Measurements from ENCODE around the gene CCDC192. TPM values are rescaled to one million over a fixed set of nuclear protein-coding genes. Genes with fewer than 3 reads are reported as not detected.
"Not testable (repeated sequence)": the region's sequence is repeated elsewhere in the genome, so short reads cannot be mapped to it uniquely, and the experiment has no call there.

The CCDC192 gene
- polyA plus RNA-seq, 1 donor from 2014 or later: not detected

DNA sequence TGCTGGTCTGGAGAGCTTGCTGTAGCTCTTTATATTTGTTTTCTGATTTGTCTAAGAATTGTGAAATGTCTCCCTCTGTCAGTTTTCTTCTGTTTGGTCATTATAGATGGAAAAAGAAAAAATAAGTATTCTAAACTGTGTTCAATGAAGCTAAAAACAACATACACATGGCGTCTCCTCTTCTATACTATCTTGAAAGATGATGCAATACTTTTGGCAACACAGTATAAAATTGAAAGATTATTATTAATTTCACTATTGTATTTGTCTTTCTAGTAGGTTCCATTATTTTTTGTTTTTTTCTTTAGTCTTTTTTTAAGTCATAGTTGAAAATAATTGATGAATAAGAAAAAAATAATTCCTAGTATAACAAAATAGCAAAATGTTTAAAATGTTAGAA lies 22.5 kb downstream of the CCDC192 start:
- no peaks in the 10 kb centered on the region for H3F3A ChIP-seq (ENCODE audit: insufficient read depth, low read length, poor library complexity, severe bottlenecking)
- H3K36me3 ChIP-seq (ENCODE audit: insufficient read depth, low read length): no peaks in the 10 kb centered on the region
- H3K4me3 ChIP-seq (ENCODE audit: low read length): no peak overlapping the region
- H3K79me2 ChIP-seq (replicated peaks; ENCODE audit: insufficient read depth, low read length): no peaks in the 10 kb centered on the region
- no peak overlapping the region for H3K9ac ChIP-seq (ENCODE audit: low read length)
- H3K9me3 ChIP-seq (ENCODE audit: low read length): peaks cover 1% of the 10 kb centered on the region
- H2AFZ ChIP-seq (ENCODE audit: low read depth, low read length): no peak overlapping the region
- H3K9me2 ChIP-seq (ENCODE audit: insufficient read depth, low read length): no peaks in the 10 kb centered on the region
- no peaks in the 10 kb centered on the region for H3K27me3 ChIP-seq (ENCODE audit: insufficient read depth, low read depth, low read length)
- H3K27ac ChIP-seq (ENCODE audit: low read length): no peak overlapping the region
- TF ChIP-seq MXI1 (conservative IDR thresholded peaks at IDR 0.05; ENCODE audit: poor library complexity, severe bottlenecking) (no peak), SMC3 (conservative IDR thresholded peaks at IDR 0.05; ENCODE audit: poor library complexity) (no peak)
- no peaks in the 10 kb centered on the region for H4K20me1 ChIP-seq (ENCODE audit: insufficient read depth)
- no peak overlapping the region for H3K4me2 ChIP-seq (ENCODE audit: low read length)

DNA sequence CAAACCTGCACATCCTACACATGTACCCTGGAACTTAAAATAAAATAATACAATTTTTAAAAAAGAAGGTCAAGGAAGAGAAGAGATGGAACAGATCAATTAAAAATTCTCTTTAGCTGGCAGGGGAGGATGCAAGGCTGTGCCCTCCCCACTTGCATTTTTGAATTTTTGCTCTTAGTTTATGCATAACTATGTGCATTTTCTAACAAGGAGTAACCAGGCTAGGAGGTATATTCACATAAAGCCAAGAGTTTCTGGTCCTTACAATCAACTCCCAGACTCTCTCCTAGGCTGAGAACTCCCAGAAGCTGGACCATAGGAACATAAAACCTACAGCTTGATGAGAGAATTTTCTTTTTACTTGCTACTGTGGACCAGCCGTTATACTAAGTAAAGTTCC lies 29.8 kb downstream of the CCDC192 start:
- Histone ChIP-seq H3K79me2 (replicated peaks; ENCODE audit: insufficient read depth, low read length) (no peaks in the 10 kb centered on the region), H3K9me3 (ENCODE audit: low read length) (no peaks in the 10 kb centered on the region), H3K4me3 (ENCODE audit: low read length) (no peak overlapping the region), H2AFZ (ENCODE audit: low read depth, low read length) (no peak overlapping the region), H4K20me1 (ENCODE audit: insufficient read depth) (no peaks in the 10 kb centered on the region), H3K27me3 (ENCODE audit: insufficient read depth, low read depth, low read length) (no peaks in the 10 kb centered on the region), H3K27ac (ENCODE audit: low read length) (no peak overlapping the region), H3F3A (ENCODE audit: insufficient read depth, low read length, poor library complexity, severe bottlenecking) (no peaks in the 10 kb centered on the region), H3K9me2 (ENCODE audit: insufficient read depth, low read length) (no peaks in the 10 kb centered on the region), H3K9ac (ENCODE audit: low read length) (no peak overlapping the region), H3K36me3 (ENCODE audit: insufficient read depth, low read length) (no peaks in the 10 kb centered on the region), H3K4me2 (ENCODE audit: low read length) (no peak overlapping the region)
- TF ChIP-seq TAF1 (IDR thresholded peaks at IDR 0.05; ENCODE audit: low read depth): no peak

DNA sequence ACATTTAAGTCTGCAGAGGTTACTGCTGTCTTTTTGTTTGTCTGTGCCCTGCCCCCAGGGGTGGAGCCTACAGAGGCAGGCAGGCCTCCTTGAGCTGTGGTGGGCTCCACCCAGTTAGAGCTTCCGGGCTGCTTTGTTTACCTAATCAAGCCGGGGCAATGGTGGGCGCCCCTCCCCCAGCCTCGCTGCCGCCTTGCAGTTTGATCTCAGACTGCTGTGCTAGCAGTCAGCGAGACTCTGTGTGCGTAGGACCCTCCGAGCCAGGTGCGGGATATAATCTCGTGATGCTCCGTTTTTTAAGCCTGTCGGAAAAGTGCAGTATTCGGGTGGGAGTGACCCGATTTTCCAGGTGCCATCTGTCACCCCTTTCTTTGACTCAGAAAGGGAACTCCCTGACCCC lies 36.2 kb downstream of the CCDC192 start:
- not testable (repeated sequence) for H3K79me2 ChIP-seq (replicated peaks; ENCODE audit: insufficient read depth, low read length); H3K4me3 ChIP-seq (ENCODE audit: low read length); H3K27ac ChIP-seq (ENCODE audit: low read length); H3F3A ChIP-seq (ENCODE audit: insufficient read depth, low read length, poor library complexity, severe bottlenecking); H2AFZ ChIP-seq (ENCODE audit: low read depth, low read length); H3K4me2 ChIP-seq (ENCODE audit: low read length); H3K36me3 ChIP-seq (ENCODE audit: insufficient read depth, low read length); H4K20me1 ChIP-seq (ENCODE audit: insufficient read depth); H3K9me3 ChIP-seq (ENCODE audit: low read length); H3K27me3 ChIP-seq (ENCODE audit: insufficient read depth, low read depth, low read length); H3K9ac ChIP-seq (ENCODE audit: low read length); H3K9me2 ChIP-seq (ENCODE audit: insufficient read depth, low read length)

DNA sequence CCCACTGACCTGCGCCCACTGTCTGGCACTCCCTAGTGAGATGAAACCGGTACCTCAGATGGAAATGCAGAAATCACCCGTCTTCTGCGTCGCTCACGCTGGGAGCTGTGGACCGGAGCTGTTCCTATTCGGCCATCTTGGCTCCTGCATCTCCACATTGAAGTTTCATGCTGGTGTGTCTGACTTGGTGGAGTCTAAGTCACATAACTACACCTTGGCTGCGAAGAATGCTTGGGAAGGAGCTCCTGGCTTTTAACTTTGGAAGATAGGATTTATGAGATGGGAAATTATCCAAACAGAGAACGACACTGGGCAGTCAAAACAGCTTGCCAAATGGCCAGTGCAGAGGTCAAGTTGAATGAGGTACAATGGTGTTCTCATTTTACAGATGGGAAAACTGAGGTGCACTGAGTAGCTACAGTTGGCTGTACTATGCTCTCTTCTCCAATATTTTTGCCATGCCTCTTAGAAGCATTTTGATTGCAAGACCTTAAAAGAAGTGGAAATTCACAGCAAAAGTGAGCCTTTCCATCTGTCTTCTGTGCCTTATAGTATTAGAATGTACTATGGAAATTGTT lies 36.7 kb downstream of the CCDC192 start:
- Histone ChIP-seq H3K9me3 (ENCODE audit: low read length) (no peaks in the 10 kb centered on the region), H3K9ac (ENCODE audit: low read length) (no peak overlapping the region), H3K4me2 (ENCODE audit: low read length) (no peak overlapping the region), H3K9me2 (ENCODE audit: insufficient read depth, low read length) (no peaks in the 10 kb centered on the region), H3K36me3 (ENCODE audit: insufficient read depth, low read length) (no peaks in the 10 kb centered on the region), H2AFZ (ENCODE audit: low read depth, low read length) (no peak overlapping the region), H3K4me3 (ENCODE audit: low read length) (no peak overlapping the region), H4K20me1 (ENCODE audit: insufficient read depth) (no peaks in the 10 kb centered on the region), H3K79me2 (replicated peaks; ENCODE audit: insufficient read depth, low read length) (no peaks in the 10 kb centered on the region), H3F3A (ENCODE audit: insufficient read depth, low read length, poor library complexity, severe bottlenecking) (no peaks in the 10 kb centered on the region), H3K27ac (ENCODE audit: low read length) (no peak overlapping the region), H3K27me3 (ENCODE audit: insufficient read depth, low read depth, low read length) (no peaks in the 10 kb centered on the region)
- TF ChIP-seq EP300 (conservative IDR thresholded peaks at IDR 0.05; ENCODE audit: poor library complexity, severe bottlenecking) (no peak), EZH2 (IDR thresholded peaks at IDR 0.05; ENCODE audit: borderline replicate concordance, insufficient read depth, low read length, poor library complexity, severe bottlenecking) (no peak), POLR2AphosphoS5 (IDR thresholded peaks at IDR 0.05) (no peak), RAD21 (conservative IDR thresholded peaks at IDR 0.05) (no peak), SMC3 (conservative IDR thresholded peaks at IDR 0.05; ENCODE audit: poor library complexity) (no peak), TAF1 (IDR thresholded peaks at IDR 0.05; ENCODE audit: low read depth) (no peak), MXI1 (conservative IDR thresholded peaks at IDR 0.05; ENCODE audit: poor library complexity, severe bottlenecking) (no peak)
- TF ChIP-seq, protein P1, sequence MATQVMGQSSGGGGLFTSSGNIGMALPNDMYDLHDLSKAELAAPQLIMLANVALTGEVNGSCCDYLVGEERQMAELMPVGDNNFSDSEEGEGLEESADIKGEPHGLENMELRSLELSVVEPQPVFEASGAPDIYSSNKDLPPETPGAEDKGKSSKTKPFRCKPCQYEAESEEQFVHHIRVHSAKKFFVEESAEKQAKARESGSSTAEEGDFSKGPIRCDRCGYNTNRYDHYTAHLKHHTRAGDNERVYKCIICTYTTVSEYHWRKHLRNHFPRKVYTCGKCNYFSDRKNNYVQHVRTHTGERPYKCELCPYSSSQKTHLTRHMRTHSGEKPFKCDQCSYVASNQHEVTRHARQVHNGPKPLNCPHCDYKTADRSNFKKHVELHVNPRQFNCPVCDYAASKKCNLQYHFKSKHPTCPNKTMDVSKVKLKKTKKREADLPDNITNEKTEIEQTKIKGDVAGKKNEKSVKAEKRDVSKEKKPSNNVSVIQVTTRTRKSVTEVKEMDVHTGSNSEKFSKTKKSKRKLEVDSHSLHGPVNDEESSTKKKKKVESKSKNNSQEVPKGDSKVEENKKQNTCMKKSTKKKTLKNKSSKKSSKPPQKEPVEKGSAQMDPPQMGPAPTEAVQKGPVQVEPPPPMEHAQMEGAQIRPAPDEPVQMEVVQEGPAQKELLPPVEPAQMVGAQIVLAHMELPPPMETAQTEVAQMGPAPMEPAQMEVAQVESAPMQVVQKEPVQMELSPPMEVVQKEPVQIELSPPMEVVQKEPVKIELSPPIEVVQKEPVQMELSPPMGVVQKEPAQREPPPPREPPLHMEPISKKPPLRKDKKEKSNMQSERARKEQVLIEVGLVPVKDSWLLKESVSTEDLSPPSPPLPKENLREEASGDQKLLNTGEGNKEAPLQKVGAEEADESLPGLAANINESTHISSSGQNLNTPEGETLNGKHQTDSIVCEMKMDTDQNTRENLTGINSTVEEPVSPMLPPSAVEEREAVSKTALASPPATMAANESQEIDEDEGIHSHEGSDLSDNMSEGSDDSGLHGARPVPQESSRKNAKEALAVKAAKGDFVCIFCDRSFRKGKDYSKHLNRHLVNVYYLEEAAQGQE (IDR thresholded peaks at IDR 0.05; ENCODE audit: borderline replicate concordance): no peak
- TF ChIP-seq, protein P2, sequence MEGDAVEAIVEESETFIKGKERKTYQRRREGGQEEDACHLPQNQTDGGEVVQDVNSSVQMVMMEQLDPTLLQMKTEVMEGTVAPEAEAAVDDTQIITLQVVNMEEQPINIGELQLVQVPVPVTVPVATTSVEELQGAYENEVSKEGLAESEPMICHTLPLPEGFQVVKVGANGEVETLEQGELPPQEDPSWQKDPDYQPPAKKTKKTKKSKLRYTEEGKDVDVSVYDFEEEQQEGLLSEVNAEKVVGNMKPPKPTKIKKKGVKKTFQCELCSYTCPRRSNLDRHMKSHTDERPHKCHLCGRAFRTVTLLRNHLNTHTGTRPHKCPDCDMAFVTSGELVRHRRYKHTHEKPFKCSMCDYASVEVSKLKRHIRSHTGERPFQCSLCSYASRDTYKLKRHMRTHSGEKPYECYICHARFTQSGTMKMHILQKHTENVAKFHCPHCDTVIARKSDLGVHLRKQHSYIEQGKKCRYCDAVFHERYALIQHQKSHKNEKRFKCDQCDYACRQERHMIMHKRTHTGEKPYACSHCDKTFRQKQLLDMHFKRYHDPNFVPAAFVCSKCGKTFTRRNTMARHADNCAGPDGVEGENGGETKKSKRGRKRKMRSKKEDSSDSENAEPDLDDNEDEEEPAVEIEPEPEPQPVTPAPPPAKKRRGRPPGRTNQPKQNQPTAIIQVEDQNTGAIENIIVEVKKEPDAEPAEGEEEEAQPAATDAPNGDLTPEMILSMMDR (IDR thresholded peaks at IDR 0.05; ENCODE audit: poor library complexity, severe bottlenecking): no peak

Measured in neural cell (in vitro differentiated cells).